CD4-positive, alpha-beta T cell treated with Interleukin-4 for 4 hours (primary cell): ENCODE data around the gene PIGBOS1.
"Not testable (repeated sequence)": the region's sequence is repeated elsewhere in the genome, so short reads cannot be mapped to it uniquely, and the experiment has no call there.

ENCODE experiments used
- DNase-seq: peaks from one replicate; pipeline ENCODE4 v3.0.0-alpha.2; 2020

Gene PIGBOS1

GRCh38 chr15:55318588-55319494 is at the start of gene PIGBOS1, which contains the start of gene PIGB:
Gene PIGBOS1 (minus strand): TSS chr15:55319123. CDS start chr15:55317792, 1,331 bp downstream.
Gene PIGB (plus strand): TSS chr15:55319222. CDS start chr15:55319251, 29 bp downstream.
- peak; percentile 84 for DNase-seq

DNA sequence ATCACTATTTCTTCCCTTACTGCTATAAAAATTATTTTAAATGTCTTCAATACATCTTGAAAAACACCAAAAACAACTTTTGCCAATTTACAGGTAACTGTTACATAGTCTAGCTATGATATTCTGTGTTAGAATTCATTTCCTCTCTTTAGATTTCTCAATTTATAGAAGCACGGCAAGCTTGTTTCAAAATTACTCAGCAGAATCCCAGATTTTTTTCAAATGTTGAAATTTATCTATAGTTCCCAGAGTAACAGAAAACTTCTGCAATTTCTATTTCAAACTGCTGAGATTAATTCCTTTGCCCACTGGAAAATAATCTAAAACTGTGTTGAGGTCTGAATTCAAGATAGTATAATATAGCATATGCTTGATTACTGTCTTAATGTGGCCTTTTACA is 48.1 kb upstream of the PIGBOS1 start:
- no peak for DNase-seq

DNA sequence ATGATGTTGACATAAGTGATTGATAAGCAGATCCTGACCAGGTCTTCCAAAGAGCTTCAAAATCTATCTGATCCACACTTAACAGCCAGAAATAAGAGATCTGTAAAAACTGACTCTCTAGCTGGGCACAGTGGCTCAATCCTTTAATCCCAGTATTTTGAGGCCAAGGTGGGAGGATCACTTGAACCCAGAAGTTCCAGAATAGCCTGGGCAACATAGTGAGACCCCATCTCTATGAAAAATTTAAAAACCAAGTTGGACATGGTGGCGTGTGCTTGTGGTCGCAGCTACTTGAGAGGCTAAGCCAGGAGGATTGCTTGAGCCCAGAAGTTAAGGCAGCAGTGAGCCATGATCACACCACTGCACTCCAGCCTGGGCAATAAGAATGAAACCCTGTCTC is 43.7 kb upstream of the PIGBOS1 start:
- no peak for DNase-seq

DNA sequence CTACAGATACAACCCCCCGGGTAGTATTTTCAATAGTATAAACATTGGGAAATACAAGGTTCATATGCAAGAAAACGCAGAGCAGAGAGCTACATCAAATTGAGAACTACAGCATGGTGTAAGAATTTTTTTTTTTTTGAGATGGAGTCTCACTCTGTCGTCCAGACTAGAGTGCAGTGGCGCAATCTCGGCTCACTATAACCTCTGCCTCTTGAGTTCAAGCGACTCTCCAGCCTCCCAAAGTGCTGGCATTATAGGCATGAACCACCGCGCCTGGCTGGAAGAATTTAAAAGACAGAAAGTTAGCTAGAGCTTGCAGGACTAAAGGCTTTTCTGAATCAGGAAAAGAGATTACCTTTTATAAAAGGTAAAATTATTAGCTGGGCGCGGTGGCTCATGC is 42.1 kb upstream of the PIGBOS1 start:
- DNase-seq: no peak

GRCh38 chr15:55360256-55360655 is 41.3 kb upstream of the PIGBOS1 start:
- no peak for DNase-seq

GRCh38 chr15:55358471-55358870 is 39.5 kb upstream of the PIGBOS1 start:
- DNase-seq: no peak

DNA sequence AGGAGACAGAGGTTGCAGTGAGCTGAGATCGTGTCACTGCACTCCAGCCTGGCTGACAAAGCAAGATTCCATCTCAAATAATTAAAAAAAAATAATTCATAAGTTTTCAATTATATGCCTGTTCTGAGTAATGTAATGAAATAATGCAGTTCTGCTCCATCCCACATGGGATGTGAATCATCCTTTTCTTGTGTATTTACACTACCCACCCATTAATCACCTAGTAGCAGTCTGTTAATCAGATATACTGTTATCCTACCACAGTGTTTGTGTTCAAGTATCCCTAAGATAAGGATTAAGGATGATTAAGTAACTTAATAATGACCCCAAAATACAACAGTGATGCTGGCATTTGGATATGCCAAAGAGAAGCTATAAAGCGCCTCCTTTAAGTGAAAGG is 38.9 kb upstream of the PIGBOS1 start:
- DNase-seq: no peak

DNA sequence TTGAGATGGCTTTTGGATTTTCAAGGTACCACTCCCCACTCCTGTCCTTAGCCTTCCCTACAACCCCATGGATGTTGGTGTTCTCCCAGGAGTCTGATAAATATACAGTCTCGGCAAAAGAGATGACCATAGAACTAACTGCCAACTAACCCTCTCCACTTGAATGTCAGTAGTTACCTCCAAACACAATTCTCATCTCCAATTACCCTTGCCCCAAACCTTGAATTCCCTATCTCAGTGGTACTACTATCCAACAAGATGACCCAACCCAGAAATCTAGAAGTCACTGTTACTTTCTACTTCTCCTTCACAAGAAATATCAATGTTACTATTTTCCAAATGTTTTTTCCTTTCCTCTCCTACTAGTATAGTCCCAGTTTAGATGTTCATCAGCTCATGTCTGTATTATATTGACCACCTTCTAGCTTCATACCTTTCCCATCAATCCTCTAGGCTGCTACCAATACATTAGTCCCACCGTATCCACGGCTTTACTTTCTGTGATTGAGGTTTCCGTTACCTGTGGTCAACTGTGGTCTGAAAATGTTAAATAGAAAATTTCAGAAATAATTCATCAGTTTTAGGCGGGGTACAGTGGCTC is 38.2 kb upstream of the PIGBOS1 start:
- no peak for DNase-seq

GRCh38 chr15:55353025-55353424 is 34.1 kb upstream of the PIGBOS1 start:
- no peak for DNase-seq

GRCh38 chr15:55349282-55349681 is 30.4 kb upstream of the PIGBOS1 start:
- DNase-seq: no peak

GRCh38 chr15:55348281-55348778 is 29.4 kb upstream of the PIGBOS1 start:
- DNase-seq: no peak

DNA sequence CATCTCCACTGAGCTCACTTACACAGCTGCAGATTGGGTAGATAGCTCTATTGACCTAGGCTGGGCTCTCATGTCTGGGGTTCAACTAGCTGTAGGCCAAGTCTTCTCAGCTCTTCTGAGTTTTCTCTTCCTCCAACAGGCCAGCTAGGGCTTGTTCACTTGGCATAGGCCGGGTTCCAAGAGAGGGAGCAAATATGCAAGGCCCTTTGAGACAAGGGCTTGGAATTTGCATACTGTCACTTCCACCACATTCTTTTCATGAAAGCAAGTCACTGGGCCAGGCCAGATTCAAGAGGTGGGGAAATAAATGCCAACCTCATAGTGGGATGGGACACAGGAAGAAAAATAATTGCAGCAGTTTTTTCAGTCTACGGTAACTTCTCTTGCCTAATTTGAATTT is 25.3 kb upstream of the PIGBOS1 start:
- DNase-seq: no peak

DNA sequence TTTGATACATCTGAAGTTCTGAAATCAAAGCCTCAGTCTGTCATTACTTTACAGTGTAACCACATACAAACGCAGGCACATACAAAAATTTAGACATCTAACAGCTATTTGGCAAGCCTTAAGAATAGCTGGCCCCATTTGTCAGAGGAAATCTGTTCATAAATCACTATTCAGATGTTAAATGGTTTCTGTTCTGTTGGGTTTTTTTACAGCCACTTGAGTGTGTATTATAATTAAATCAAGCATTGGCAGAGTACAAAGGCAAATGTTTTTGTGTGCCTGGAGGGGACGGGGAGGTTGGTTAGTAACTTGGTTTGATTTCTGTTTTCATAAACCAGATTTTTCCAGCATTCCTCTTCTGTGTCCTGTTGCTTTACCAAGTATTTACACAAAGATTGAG is 24.2 kb upstream of the PIGBOS1 start:
- DNase-seq: no peak

DNA sequence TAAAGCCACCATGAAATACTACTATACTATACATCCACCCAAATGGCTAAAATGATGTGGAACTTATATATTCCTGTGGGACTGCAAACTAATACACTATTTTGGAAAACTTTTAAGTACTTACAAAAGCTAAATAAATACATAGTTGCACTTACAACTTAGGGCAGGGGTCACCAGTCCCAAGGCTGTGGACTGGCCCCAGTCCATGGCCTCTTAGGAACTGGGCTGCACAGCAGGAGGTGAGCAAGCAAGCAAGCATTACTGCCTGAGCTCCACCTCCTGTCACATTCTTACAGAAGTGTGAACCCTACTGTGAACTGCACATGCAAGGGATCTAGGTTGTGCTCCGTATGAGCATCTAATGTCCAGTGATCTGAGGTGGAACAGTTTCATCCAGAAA is 18.2 kb upstream of the PIGBOS1 start:
- DNase-seq: no peak

- DNase-seq: no peak
These were observed 16.1 kb upstream of the PIGBOS1 start for GRCh38 chr15:55334997-55335396.

- no peak for DNase-seq
These were observed 15.4 kb upstream of the PIGBOS1 start for GRCh38 chr15:55334371-55334770.

DNA sequence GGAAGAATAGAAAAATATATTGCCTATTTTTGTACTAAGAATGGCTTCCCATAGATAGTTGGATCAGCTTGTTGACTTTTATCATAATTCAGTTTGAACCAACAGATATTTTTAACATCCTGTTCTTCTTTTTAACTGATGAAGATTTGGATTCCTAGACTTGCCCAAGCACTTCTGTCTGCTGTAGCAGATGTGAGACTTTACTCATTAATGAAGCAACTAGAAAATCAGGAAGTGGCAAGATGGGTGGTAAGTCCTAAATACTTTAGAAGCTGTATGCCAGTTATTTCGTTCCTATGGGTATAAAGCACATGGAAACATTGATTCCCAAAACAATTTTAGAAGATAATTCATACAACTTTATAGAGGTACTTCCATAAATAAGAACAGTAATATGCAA is 8.5 kb upstream of the PIGBOS1 start:
- DNase-seq: no peak

DNA sequence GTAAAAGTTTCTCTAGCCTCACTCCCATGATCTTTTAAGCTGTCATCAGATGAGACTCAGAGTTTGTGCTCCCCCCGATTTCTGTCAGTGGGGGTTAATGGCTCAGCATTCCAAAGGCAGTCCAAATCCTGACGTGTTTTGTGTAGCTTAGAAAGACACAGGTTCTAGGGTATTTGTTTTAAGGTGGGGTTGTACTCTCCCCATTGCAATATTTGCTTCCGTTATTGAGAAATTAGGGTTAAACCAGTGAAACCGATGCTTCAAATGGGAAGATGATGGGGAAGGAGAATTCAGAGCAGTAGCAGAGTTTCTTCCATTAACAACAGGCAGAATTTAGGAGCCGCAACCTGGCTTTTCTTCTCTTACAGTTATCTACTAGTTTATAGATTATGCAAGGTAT is 3.5 kb upstream of the PIGBOS1 start:
- no peak for DNase-seq

- no peak for DNase-seq
These were observed 2.0 kb upstream of the PIGBOS1 start for GRCh38 chr15:55320963-55321362.

- DNase-seq: no peak
These were observed 1.3 kb upstream of the PIGBOS1 start for GRCh38 chr15:55320238-55320550.

GRCh38 chr15:55319537-55320237 is 764 bp upstream of the PIGBOS1 start:
- peak; percentile 17 for DNase-seq

GRCh38 chr15:55302801-55303200 is 16.1 kb downstream of the PIGBOS1 start:
- DNase-seq: not testable (repeated sequence)

DNA sequence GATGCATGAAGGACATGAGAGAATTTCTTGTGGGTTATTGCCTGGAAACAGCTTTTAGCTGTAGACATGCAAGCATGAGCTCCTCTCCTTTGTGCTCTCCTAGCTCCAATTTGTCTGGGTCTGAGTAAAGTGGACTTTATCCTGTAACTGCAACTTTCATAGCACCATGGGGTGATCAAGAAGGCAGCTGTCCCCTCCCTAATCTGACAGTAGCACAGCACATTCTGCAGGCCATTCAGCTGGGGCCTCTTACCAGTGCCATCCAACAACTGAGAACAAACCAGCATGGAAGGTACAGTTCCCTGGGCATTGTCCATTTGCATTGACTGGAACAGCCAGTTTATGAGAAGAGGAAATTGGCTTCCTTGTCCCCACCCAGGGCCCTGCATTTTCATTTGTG is 21.6 kb downstream of the PIGBOS1 start:
- DNase-seq: no peak
